ENCODE data around the gene CCDC50. TPM values are rescaled to one million over a fixed set of nuclear protein-coding genes. Genes with fewer than 3 reads are reported as not detected.

The CCDC50 gene
- total RNA-seq, 5 donors from 2014 or later (not counting 1 experiment from before 2014, with no cell fraction given): 4.0 to 9.7 (median 9.7) TPM

DNA sequence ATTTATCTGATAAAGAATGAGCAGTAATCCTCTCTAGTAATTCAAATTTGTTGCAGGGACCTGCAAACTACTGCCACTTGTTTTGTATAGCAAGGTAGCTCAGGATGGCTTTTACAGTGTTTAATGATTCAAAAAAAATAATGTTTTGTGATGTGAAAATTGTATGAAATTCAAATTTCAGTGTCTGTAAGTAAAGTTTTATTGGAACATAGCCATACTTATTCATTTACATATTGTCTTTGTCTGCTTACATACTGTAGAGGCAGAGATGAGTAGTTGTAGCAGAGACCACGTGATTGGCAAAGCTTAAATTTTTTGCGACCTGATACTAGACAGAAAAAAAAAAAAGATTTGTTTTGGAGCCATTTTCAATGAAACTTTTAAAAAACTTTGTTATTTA is 7.6 kb downstream of the CCDC50 start:
- ChIA-PET CTCF (interaction anchor here in 1 of 2 donors (0.7 kb wide), 1 partner anchor 16 kb away, joined by 4 read pairs; no protein-coding TSS in a partner anchor), POLR2A (interaction anchor here in 1 of 2 donors (0.5 kb wide), 1 partner anchor 165 kb away, joined by 3 read pairs; no protein-coding TSS in a partner anchor)

DNA sequence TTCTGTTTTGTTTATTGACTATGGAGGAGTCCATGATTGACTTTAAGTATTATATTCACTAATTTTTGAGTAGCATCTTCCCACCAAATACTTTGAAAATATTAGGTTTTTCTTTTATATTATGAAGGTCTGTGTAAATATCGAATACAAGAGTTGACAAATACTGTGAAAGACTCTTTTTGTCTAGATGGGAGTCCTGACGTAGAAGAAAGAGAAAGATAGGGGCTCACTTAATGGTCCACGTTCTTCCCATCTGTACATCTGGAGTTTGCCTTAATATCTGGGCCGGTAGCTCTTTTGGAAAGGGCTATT is 8.9 kb downstream of the CCDC50 start:
- no peaks in the 10 kb centered on the region for H3K27me3 Mint-ChIP-seq
- Histone ChIP-seq H3K4me1 (ENCODE audit: control insufficient read depth in 1 of 2, extremely low read depth in 1 of 2, insufficient read depth in 2 of 2, low read length in 2 of 2) (no peaks in the 10 kb centered on the region), H3K27ac (ENCODE audit: low read length) (no peak overlapping the region), H3K4me3 (ENCODE audit: control insufficient read depth in 1 of 2, extremely low read depth in 1 of 2, low read length in 1 of 2) (no peak overlapping the region), H3K9me3 (no peaks in the 10 kb centered on the region), H3K27me3 (replicated peaks in 1 of 2; ENCODE audit: control insufficient read depth in 2 of 2, extremely low read depth in 1 of 2, insufficient read depth in 2 of 2, low read length in 1 of 2) (no peaks in the 10 kb centered on the region), H3K36me3 (ENCODE audit: control insufficient read depth in 2 of 2, extremely low read depth in 1 of 2, insufficient read depth in 1 of 2, low read length in 1 of 2) (no peaks in the 10 kb centered on the region)
- ChIA-PET POLR2A (interaction anchor here in 1 of 2 donors (0.6 kb wide), 1 partner anchor 1682 kb away, joined by 3 read pairs; no protein-coding TSS in a partner anchor), CTCF (no interaction called here)
- ATAC-seq (replicated peaks in 1 of 4): no peak
- peaks cover 0 to 14% (median 0%) of the 10 kb centered on the region in 3 donors for H3K4me1 Mint-ChIP-seq
- H3K9me3 Mint-ChIP-seq: no peaks in the 10 kb centered on the region
- no CpG with 5 or more reads among the region's 4 CpGs for WGBS (ENCODE audit: insufficient coverage)
- no peak overlapping the region for H3K4me3 Mint-ChIP-seq
- DNase-seq: no peak
- H3K27ac Mint-ChIP-seq: no peak overlapping the region
- H3K36me3 Mint-ChIP-seq: no peaks in the 10 kb centered on the region

More for the DNA sequence above, 7.6 kb downstream of the CCDC50 start:
- Histone ChIP-seq H3K36me3 (ENCODE audit: control insufficient read depth in 2 of 2, extremely low read depth in 1 of 2, insufficient read depth in 1 of 2, low read length in 1 of 2) (no peaks in the 10 kb centered on the region), H3K4me1 (ENCODE audit: control insufficient read depth in 1 of 2, extremely low read depth in 1 of 2, insufficient read depth in 2 of 2, low read length in 2 of 2) (no peaks in the 10 kb centered on the region), H3K27ac (ENCODE audit: low read length) (no peak overlapping the region), H3K27me3 (replicated peaks in 1 of 2; ENCODE audit: control insufficient read depth in 2 of 2, extremely low read depth in 1 of 2, insufficient read depth in 2 of 2, low read length in 1 of 2) (no peaks in the 10 kb centered on the region), H3K4me3 (ENCODE audit: control insufficient read depth in 1 of 2, extremely low read depth in 1 of 2, low read length in 1 of 2) (no peak overlapping the region), H3K9me3 (no peaks in the 10 kb centered on the region)
- Mint-ChIP-seq H3K27ac (no peak overlapping the region), H3K9me3 (no peaks in the 10 kb centered on the region), H3K36me3 (no peaks in the 10 kb centered on the region), H3K4me1 (peaks cover 0 to 19% (median 3%) of the 10 kb centered on the region in 3 donors), H3K27me3 (no peaks in the 10 kb centered on the region), H3K4me3 (no peak overlapping the region)
- ATAC-seq (replicated peaks in 1 of 4): no peak
- no CpG with 5 or more reads among the region's 2 CpGs for WGBS (ENCODE audit: insufficient coverage)
- DNase-seq: no peak

DNA sequence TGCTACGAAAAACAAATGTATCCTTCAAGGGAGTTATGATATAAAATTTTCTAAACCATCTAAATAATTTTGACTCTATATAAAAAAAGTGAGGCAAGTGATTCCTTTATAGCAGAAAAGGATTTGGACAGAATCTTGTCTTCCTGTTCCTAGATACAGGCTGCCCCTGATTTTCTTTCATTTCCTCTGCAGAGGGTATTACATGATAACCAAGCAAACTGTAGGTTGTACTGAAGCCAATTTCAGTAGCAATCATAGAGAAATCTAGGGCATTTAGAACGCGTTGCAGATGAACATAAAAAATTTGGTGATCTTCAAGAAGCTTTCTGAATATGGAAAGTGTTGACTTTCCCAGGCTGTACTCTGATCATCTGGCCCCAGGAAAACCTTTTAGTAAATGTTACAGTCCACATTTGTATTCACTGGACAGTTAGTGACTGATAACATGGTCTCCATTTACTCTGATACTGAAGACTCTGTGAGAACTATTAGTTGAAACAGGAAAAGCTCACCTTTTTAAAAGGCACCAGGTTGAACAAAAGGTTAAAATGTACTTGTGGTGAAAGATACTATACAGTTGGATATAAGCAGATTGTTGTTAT is 10.2 kb downstream of the CCDC50 start:
- ChIA-PET CTCF (no interaction called here), POLR2A (no interaction called here)
- no peaks in the 10 kb centered on the region for H3K9me3 Mint-ChIP-seq
- Histone ChIP-seq H3K9me3 (no peaks in the 10 kb centered on the region), H3K27me3 (replicated peaks in 1 of 2; ENCODE audit: control insufficient read depth in 2 of 2, extremely low read depth in 1 of 2, insufficient read depth in 2 of 2, low read length in 1 of 2) (no peaks in the 10 kb centered on the region), H3K4me1 (ENCODE audit: control insufficient read depth in 1 of 2, extremely low read depth in 1 of 2, insufficient read depth in 2 of 2, low read length in 2 of 2) (no peaks in the 10 kb centered on the region), H3K36me3 (ENCODE audit: control insufficient read depth in 2 of 2, extremely low read depth in 1 of 2, insufficient read depth in 1 of 2, low read length in 1 of 2) (no peaks in the 10 kb centered on the region), H3K4me3 (ENCODE audit: control insufficient read depth in 1 of 2, extremely low read depth in 1 of 2, low read length in 1 of 2) (no peak overlapping the region), H3K27ac (ENCODE audit: low read length) (no peak overlapping the region)
- no peak overlapping the region for H3K4me3 Mint-ChIP-seq
- no peaks in the 10 kb centered on the region for H3K36me3 Mint-ChIP-seq
- H3K4me1 Mint-ChIP-seq: peaks cover 0 to 8% (median 0%) of the 10 kb centered on the region in 3 donors
- no peak for ATAC-seq (replicated peaks in 1 of 4)
- DNase-seq: no peak
- WGBS (ENCODE audit: insufficient coverage): no CpG with 5 or more reads among the region's 3 CpGs
- H3K27me3 Mint-ChIP-seq: no peaks in the 10 kb centered on the region
- H3K27ac Mint-ChIP-seq: no peak overlapping the region

DNA sequence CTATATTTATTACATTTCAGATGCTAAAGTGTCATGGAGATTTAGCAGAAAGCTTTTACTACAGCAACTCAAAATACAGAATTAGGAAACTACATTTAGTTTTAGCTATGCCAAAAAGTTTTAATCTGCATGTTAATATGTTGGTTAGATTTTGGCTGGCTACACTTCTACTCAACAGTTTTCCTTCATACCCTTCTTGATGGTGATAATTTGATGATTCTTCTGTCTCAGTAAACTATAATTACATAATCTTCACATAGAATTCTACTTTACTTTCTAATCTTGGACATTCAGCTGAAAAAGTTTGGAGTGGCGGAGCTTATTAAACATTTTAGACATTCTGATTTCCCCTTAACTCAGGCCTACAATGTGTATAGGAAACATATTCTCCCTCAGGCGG is 11.2 kb downstream of the CCDC50 start:
- H3K27me3 Mint-ChIP-seq: no peaks in the 10 kb centered on the region
- H3K27ac Mint-ChIP-seq: no peak overlapping the region
- POLR2A ChIA-PET: no interaction called here
- no peak overlapping the region for H3K27ac ChIP-seq (ENCODE audit: low read length)
- H3K4me1 ChIP-seq (ENCODE audit: control insufficient read depth in 1 of 2, extremely low read depth in 1 of 2, insufficient read depth in 2 of 2, low read length in 2 of 2): no peaks in the 10 kb centered on the region
- no peaks in the 10 kb centered on the region for H3K9me3 ChIP-seq
- H3K27me3 ChIP-seq (replicated peaks in 1 of 2; ENCODE audit: control insufficient read depth in 2 of 2, extremely low read depth in 1 of 2, insufficient read depth in 2 of 2, low read length in 1 of 2): no peaks in the 10 kb centered on the region
- H3K4me3 ChIP-seq (ENCODE audit: control insufficient read depth in 1 of 2, extremely low read depth in 1 of 2, low read length in 1 of 2): no peak overlapping the region
- H3K36me3 Mint-ChIP-seq: no peaks in the 10 kb centered on the region
- no peaks in the 10 kb centered on the region for H3K9me3 Mint-ChIP-seq
- no peak overlapping the region for H3K4me3 Mint-ChIP-seq
- no peaks in the 10 kb centered on the region for H3K36me3 ChIP-seq (ENCODE audit: control insufficient read depth in 2 of 2, extremely low read depth in 1 of 2, insufficient read depth in 1 of 2, low read length in 1 of 2)
- no peak for ATAC-seq (replicated peaks in 1 of 4)
- H3K4me1 Mint-ChIP-seq: peaks cover 0 to 7% (median 0%) of the 10 kb centered on the region in 3 donors
- WGBS (ENCODE audit: insufficient coverage): no CpG with 5 or more reads among the region's 2 CpGs
- no peak for DNase-seq
- CTCF ChIA-PET: no interaction called here

DNA sequence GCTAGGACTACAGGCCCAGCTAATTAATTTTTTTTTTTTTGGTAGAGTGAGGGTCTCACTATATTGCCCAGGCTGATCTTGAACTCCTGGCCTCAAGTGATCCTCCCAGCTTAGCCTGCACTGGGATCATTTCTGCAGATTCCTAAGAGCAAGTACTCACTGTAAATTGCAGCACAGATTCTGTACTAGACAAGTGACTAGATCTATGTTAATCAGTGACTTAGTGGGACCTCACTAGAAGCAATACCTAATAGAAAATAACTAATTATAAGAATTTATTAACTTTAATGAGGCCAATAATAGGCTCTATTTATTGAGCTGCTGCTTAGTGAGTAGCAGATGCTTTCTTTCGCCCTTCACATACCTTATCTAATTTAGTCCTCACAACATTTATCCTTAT is 11.8 kb downstream of the CCDC50 start:
- H3K27ac Mint-ChIP-seq: no peak overlapping the region
- ATAC-seq (replicated peaks in 1 of 4) (no peak), DNase-seq (no peak)
- peaks cover 0 to 8% (median 0%) of the 10 kb centered on the region in 3 donors for H3K4me1 Mint-ChIP-seq
- H3K9me3 ChIP-seq: no peaks in the 10 kb centered on the region
- H3K27me3 Mint-ChIP-seq: no peaks in the 10 kb centered on the region
- CTCF ChIA-PET: no interaction called here
- H3K4me1 ChIP-seq (ENCODE audit: control insufficient read depth in 1 of 2, extremely low read depth in 1 of 2, insufficient read depth in 2 of 2, low read length in 2 of 2): no peaks in the 10 kb centered on the region
- no peaks in the 10 kb centered on the region for H3K36me3 ChIP-seq (ENCODE audit: control insufficient read depth in 2 of 2, extremely low read depth in 1 of 2, insufficient read depth in 1 of 2, low read length in 1 of 2)
- H3K36me3 Mint-ChIP-seq: no peaks in the 10 kb centered on the region
- POLR2A ChIA-PET: no interaction called here
- no peak overlapping the region for H3K27ac ChIP-seq (ENCODE audit: low read length)
- no peak overlapping the region for H3K4me3 ChIP-seq (ENCODE audit: control insufficient read depth in 1 of 2, extremely low read depth in 1 of 2, low read length in 1 of 2)
- no peaks in the 10 kb centered on the region for H3K27me3 ChIP-seq (replicated peaks in 1 of 2; ENCODE audit: control insufficient read depth in 2 of 2, extremely low read depth in 1 of 2, insufficient read depth in 2 of 2, low read length in 1 of 2)
- no CpG with 5 or more reads among the region's 1 CpG for WGBS (ENCODE audit: insufficient coverage)
- no peaks in the 10 kb centered on the region for H3K9me3 Mint-ChIP-seq
- no peak overlapping the region for H3K4me3 Mint-ChIP-seq

DNA sequence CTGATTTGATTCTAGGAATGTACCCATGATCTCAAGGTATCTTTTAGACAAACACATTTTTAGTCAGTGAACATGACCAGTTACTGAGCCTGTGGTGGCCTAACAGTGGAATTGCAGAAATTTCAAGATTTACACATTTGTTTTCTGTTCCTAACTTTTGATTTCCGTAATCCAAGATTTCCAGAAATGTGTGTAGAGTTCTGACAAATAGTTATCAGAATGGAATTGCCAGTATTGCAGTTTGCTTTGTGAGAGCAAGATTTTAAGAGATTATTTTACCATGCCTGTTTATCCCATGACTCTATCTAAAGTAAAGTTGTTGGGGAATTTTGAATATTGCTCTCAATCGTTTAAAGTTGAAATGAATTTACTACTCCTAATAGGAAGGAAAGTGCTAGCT is 12.8 kb downstream of the CCDC50 start:
- DNase-seq (no peak), ATAC-seq (replicated peaks in 1 of 4) (no peak)
- ChIA-PET CTCF (no interaction called here), POLR2A (interaction anchor here in 1 of 2 donors (0.6 kb wide), 1 partner anchor 27 kb away, joined by 4 read pairs; no protein-coding TSS in a partner anchor)
- Histone ChIP-seq H3K4me3 (ENCODE audit: control insufficient read depth in 1 of 2, extremely low read depth in 1 of 2, low read length in 1 of 2) (no peak overlapping the region), H3K4me1 (ENCODE audit: control insufficient read depth in 1 of 2, extremely low read depth in 1 of 2, insufficient read depth in 2 of 2, low read length in 2 of 2) (no peaks in the 10 kb centered on the region), H3K36me3 (ENCODE audit: control insufficient read depth in 2 of 2, extremely low read depth in 1 of 2, insufficient read depth in 1 of 2, low read length in 1 of 2) (no peaks in the 10 kb centered on the region), H3K27ac (ENCODE audit: low read length) (no peak overlapping the region), H3K27me3 (replicated peaks in 1 of 2; ENCODE audit: control insufficient read depth in 2 of 2, extremely low read depth in 1 of 2, insufficient read depth in 2 of 2, low read length in 1 of 2) (no peaks in the 10 kb centered on the region), H3K9me3 (no peaks in the 10 kb centered on the region)
- H3K36me3 Mint-ChIP-seq: no peaks in the 10 kb centered on the region
- no peak overlapping the region for H3K4me3 Mint-ChIP-seq
- no peaks in the 10 kb centered on the region for H3K9me3 Mint-ChIP-seq
- H3K4me1 Mint-ChIP-seq: peaks cover 0 to 8% (median 0%) of the 10 kb centered on the region in 3 donors
- H3K27ac Mint-ChIP-seq: no peak overlapping the region
- no peaks in the 10 kb centered on the region for H3K27me3 Mint-ChIP-seq
- WGBS (ENCODE audit: insufficient coverage): no CpG with 5 or more reads among the region's 2 CpGs

DNA sequence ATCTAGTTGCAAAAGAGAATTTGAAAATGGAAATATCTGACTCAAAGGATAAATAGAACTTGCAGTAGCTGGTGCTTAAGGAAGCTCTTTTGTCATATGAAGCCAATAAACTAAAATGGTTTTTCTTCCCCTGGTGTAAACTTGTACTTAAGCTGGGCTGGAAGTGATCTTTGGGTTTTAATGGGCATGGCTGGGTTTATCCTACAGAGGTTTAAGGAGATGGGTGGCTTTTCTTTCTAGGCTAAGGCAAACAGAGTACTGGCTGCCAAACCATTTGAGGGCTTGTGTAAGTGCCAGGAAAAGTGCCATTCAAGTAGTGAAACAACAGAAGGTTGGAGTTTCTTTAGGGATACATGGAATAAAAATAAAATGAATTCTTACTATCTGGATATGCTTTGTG is 13.2 kb downstream of the CCDC50 start:
- H3K27me3 Mint-ChIP-seq: no peaks in the 10 kb centered on the region
- H3K4me1 ChIP-seq (ENCODE audit: control insufficient read depth in 1 of 2, extremely low read depth in 1 of 2, insufficient read depth in 2 of 2, low read length in 2 of 2): no peaks in the 10 kb centered on the region
- H3K4me3 ChIP-seq (ENCODE audit: control insufficient read depth in 1 of 2, extremely low read depth in 1 of 2, low read length in 1 of 2): no peak overlapping the region
- DNase-seq: no peak
- H3K9me3 ChIP-seq: no peaks in the 10 kb centered on the region
- ChIA-PET CTCF (no interaction called here), POLR2A (interaction anchor here in 1 of 2 donors (0.6 kb wide), 1 partner anchor 28 kb away, joined by 4 read pairs; no protein-coding TSS in a partner anchor)
- H3K9me3 Mint-ChIP-seq: no peaks in the 10 kb centered on the region
- no peak overlapping the region for H3K27ac ChIP-seq (ENCODE audit: low read length)
- no peaks in the 10 kb centered on the region for H3K36me3 ChIP-seq (ENCODE audit: control insufficient read depth in 2 of 2, extremely low read depth in 1 of 2, insufficient read depth in 1 of 2, low read length in 1 of 2)
- H3K27ac Mint-ChIP-seq: no peak overlapping the region
- ATAC-seq (replicated peaks in 1 of 4): no peak
- no peaks in the 10 kb centered on the region for H3K36me3 Mint-ChIP-seq
- peaks cover 0 to 8% (median 0%) of the 10 kb centered on the region in 3 donors for H3K4me1 Mint-ChIP-seq
- no peaks in the 10 kb centered on the region for H3K27me3 ChIP-seq (replicated peaks in 1 of 2; ENCODE audit: control insufficient read depth in 2 of 2, extremely low read depth in 1 of 2, insufficient read depth in 2 of 2, low read length in 1 of 2)
- H3K4me3 Mint-ChIP-seq: no peak overlapping the region

Measured in T-cell (primary cell).